ENCODE data around the gene PDS5B.
"Not testable (repeated sequence)": the region's sequence is repeated elsewhere in the genome, so short reads cannot be mapped to it uniquely, and the experiment has no call there.

The PDS5B gene

DNA sequence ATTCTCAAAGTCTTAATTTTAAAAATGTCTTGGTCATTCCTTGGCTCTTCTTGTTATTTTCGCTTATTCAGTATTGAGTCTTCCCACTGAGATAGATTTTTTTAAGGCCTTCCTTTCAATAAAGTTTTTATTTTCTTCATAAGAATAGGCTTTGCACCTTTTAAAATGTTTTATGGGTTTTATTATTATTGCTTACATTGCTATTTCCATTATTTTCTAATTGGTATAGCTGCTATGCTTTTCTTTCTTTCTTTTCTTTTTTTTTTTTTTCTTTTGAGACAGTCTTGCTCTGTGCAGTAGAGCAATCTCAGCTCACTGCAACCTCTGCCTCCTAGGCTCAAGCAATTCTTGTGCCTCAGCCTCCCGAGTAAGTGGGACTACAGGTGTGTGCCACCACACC is 195.7 kb downstream of the PDS5B start:
- H3K27me3 Mint-ChIP-seq, result no peaks in the 10 kb centered on the region
- H3K4me1 Mint-ChIP-seq, result no peaks in the 10 kb centered on the region
- peaks cover 23% of the 10 kb centered on the region for H3K36me3 Mint-ChIP-seq
- DNase-seq (ENCODE audit: low spot score in 2 of 2), result no peak
- peaks cover 6% of the 10 kb centered on the region for H3K9me3 Mint-ChIP-seq
- no peak overlapping the region for H3K4me3 Mint-ChIP-seq
- H3K27ac Mint-ChIP-seq, result no peak overlapping the region
- ATAC-seq (ENCODE audit: low read depth), result no peak

DNA sequence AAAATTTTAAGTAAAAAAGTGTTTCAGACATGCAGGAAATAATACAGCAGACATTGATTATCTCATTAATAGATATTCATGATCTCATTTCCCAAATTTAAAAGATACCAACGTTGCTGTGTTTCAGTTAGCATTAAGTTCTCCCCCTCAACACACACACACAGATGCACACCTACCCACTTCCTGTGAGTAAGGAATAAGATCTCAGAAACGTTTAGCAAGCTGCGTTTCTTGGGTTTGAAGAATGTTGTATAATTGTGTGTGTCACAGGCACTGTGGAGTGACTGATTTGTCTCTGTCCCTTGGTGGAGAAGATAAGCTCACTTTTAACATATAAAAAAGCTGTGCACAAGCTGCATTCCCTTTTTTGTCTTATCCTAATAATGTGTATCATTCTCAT is 196.8 kb downstream of the PDS5B start:
- ATAC-seq (ENCODE audit: low read depth), result no peak
- H3K4me1 Mint-ChIP-seq, result no peaks in the 10 kb centered on the region
- no peak overlapping the region for H3K27ac Mint-ChIP-seq
- H3K4me3 Mint-ChIP-seq, result no peak overlapping the region
- peaks cover 6% of the 10 kb centered on the region for H3K9me3 Mint-ChIP-seq
- H3K27me3 Mint-ChIP-seq, result no peaks in the 10 kb centered on the region
- no peak for DNase-seq (ENCODE audit: low spot score in 2 of 2)
- H3K36me3 Mint-ChIP-seq, result peaks cover 24% of the 10 kb centered on the region

DNA sequence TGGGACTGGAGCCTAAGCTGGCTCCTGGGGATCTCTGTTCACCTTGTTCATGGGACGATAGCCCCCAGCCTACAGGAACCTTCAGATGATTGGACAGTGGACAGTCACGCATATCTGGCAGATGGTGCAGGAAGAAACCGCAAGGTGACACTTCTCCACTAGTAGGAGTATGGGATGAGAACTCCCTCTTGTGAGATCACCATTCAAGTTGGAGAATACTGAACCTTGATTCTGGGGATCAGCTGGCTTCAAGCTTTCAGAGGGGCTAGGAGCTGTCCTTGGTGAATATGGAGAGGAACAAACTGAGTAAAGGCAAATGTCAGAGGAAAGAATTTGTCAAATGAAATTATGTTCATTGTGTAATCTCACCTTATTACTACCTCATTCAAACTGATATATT is 204.5 kb downstream of the PDS5B start:
- Mint-ChIP-seq H3K27me3 (no peaks in the 10 kb centered on the region), H3K9me3 (no peaks in the 10 kb centered on the region), H3K27ac (no peak overlapping the region), H3K36me3 (peaks cover 5% of the 10 kb centered on the region), H3K4me3 (no peak overlapping the region), H3K4me1 (peaks cover 17% of the 10 kb centered on the region)
- DNase-seq (ENCODE audit: low spot score in 2 of 2), result no peak
- ATAC-seq (ENCODE audit: low read depth), result no peak

GRCh38 chr13:32791545-32792172 is 205.4 kb downstream of the PDS5B start:
- Mint-ChIP-seq H3K27me3 (peaks cover 4% of the 10 kb centered on the region), H3K4me3 (no peak overlapping the region), H3K9me3 (no peaks in the 10 kb centered on the region), H3K27ac (peak overlapping the region; percentile 15), H3K36me3 (peaks cover 5% of the 10 kb centered on the region), H3K4me1 (peaks cover 17% of the 10 kb centered on the region)
- DNase-seq (ENCODE audit: low spot score in 2 of 2), result no peak
- peak; percentile 37 for ATAC-seq (ENCODE audit: low read depth)

DNA sequence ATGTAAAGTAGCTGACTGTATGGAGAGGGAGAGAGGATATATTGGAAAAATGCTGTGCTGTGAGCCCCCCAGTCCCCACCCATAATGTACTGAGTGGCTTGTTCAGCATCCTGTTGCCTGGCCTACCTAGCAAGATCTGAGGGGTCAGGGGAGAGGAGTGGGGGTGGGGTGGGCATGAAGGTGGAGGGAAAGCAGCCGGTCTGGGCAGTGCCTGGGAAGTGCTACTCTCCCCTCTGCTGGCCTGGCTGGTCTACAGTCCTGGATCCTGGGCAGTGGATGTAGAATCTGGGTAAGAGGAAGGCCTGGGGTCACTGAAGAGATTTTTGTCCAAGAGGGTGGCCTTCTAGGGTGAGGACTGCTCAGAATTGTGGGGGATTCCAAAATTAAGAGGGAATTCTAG is 210.5 kb downstream of the PDS5B start:
- Mint-ChIP-seq H3K27me3 (peaks cover 14% of the 10 kb centered on the region), H3K27ac (no peak overlapping the region), H3K4me1 (peaks cover 7% of the 10 kb centered on the region), H3K9me3 (peaks cover 2% of the 10 kb centered on the region), H3K4me3 (no peak overlapping the region), H3K36me3 (no peaks in the 10 kb centered on the region)
- ATAC-seq (ENCODE audit: low read depth), result no peak
- DNase-seq (ENCODE audit: low spot score in 2 of 2), result no peak

- Mint-ChIP-seq H3K36me3 (no peaks in the 10 kb centered on the region), H3K27me3 (peaks cover 16% of the 10 kb centered on the region), H3K4me3 (no peak overlapping the region), H3K9me3 (peaks cover 2% of the 10 kb centered on the region), H3K4me1 (peaks cover 3% of the 10 kb centered on the region), H3K27ac (no peak overlapping the region)
- no peak for DNase-seq (ENCODE audit: low spot score in 2 of 2)
- no peak for ATAC-seq (ENCODE audit: low read depth)
Observed at GRCh38 chr13:32802159-32802558, 215.9 kb downstream of the PDS5B start.

- Mint-ChIP-seq H3K27me3 (peaks cover 14% of the 10 kb centered on the region), H3K4me1 (peaks cover 3% of the 10 kb centered on the region), H3K27ac (no peak overlapping the region), H3K9me3 (no peaks in the 10 kb centered on the region), H3K4me3 (no peak overlapping the region), H3K36me3 (no peaks in the 10 kb centered on the region)
- DNase-seq (ENCODE audit: low spot score in 2 of 2) (no peak), ATAC-seq (ENCODE audit: low read depth) (no peak)
Observed at GRCh38 chr13:32804673-32805230, 218.5 kb downstream of the PDS5B start.

DNA sequence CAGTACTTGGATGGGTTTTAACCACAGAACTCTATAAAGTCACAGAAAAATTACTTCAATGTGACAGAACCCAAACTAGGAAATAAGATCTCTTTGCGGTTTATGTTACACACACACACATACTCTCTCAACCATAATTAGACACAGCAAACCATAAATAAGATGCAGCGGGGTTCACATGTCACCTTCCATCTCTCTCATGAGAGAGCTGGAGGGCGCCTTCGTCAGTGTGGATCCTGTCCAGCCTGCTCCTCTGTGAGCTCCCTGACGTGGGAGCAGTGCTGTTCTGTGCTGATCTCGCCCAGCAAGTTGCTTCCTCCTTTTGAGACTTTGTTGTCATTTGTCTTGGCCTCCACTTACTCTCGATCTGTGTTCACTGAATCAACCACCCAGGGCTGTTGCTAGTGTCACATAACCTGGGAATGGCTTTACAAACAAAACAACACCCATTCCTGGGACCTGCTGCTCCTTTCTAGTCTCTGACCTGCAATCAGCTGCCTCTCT is 225.1 kb downstream of the PDS5B start:
- Mint-ChIP-seq H3K27ac (no peak overlapping the region), H3K4me3 (no peak overlapping the region), H3K36me3 (no peaks in the 10 kb centered on the region), H3K9me3 (peaks cover 6% of the 10 kb centered on the region), H3K27me3 (peaks cover 8% of the 10 kb centered on the region), H3K4me1 (peaks cover 7% of the 10 kb centered on the region)
- DNase-seq (ENCODE audit: low spot score in 2 of 2), result no peak
- peak; percentile 53 for ATAC-seq (ENCODE audit: low read depth)

GRCh38 chr13:32821149-32821688 is 235.0 kb downstream of the PDS5B start:
- Mint-ChIP-seq H3K9me3 (peaks cover 1% of the 10 kb centered on the region), H3K27ac (no peak overlapping the region), H3K4me3 (no peak overlapping the region), H3K4me1 (no peaks in the 10 kb centered on the region), H3K27me3 (peaks cover 7% of the 10 kb centered on the region), H3K36me3 (no peaks in the 10 kb centered on the region)
- ATAC-seq (ENCODE audit: low read depth), result no peak
- DNase-seq (ENCODE audit: low spot score in 2 of 2), result no peak

- peaks cover 11% of the 10 kb centered on the region for H3K27me3 Mint-ChIP-seq
- no peaks in the 10 kb centered on the region for H3K9me3 Mint-ChIP-seq
- no peak overlapping the region for H3K4me3 Mint-ChIP-seq
- no peak for DNase-seq (ENCODE audit: low spot score in 2 of 2)
- no peaks in the 10 kb centered on the region for H3K4me1 Mint-ChIP-seq
- no peaks in the 10 kb centered on the region for H3K36me3 Mint-ChIP-seq
- no peak for ATAC-seq (ENCODE audit: low read depth)
- no peak overlapping the region for H3K27ac Mint-ChIP-seq
Observed at GRCh38 chr13:32822771-32823170, 236.5 kb downstream of the PDS5B start.

- Mint-ChIP-seq H3K27ac (no peak overlapping the region), H3K9me3 (no peaks in the 10 kb centered on the region), H3K27me3 (peaks cover 11% of the 10 kb centered on the region), H3K4me3 (no peak overlapping the region), H3K36me3 (no peaks in the 10 kb centered on the region), H3K4me1 (no peaks in the 10 kb centered on the region)
- no peak for ATAC-seq (ENCODE audit: low read depth)
- DNase-seq (ENCODE audit: low spot score in 2 of 2), result no peak
Observed at GRCh38 chr13:32823597-32823996, 237.3 kb downstream of the PDS5B start.

GRCh38 chr13:32824061-32824460 is 237.8 kb downstream of the PDS5B start:
- Mint-ChIP-seq H3K4me1 (no peaks in the 10 kb centered on the region), H3K27me3 (peaks cover 8% of the 10 kb centered on the region), H3K27ac (no peak overlapping the region)

DNA sequence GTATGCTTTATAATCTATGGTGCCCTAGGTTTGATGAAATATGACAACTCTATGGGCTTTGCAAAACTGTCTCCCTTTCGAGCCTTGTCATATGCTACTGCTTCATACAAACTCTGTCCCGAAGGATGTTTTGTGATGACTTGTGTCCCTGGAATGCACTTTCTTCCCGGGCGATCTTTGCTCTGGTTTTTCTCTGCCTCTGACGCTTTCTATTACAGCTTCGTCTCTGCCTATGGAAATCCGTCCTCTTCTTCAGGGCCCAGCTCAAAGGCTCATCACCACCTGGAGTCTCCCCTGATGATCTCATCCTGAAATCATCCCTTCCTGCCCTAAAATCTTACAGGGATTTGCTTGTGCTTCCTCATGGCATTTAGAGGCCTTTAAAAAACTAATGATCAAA is 238.4 kb downstream of the PDS5B start:
- Mint-ChIP-seq H3K4me3 (no peak overlapping the region), H3K4me1 (no peaks in the 10 kb centered on the region), H3K9me3 (no peaks in the 10 kb centered on the region), H3K36me3 (no peaks in the 10 kb centered on the region), H3K27ac (no peak overlapping the region), H3K27me3 (peaks cover 8% of the 10 kb centered on the region)
- DNase-seq (ENCODE audit: low spot score in 2 of 2), result no peak
- ATAC-seq (ENCODE audit: low read depth), result no peak

More at GRCh38 chr13:32824061-32824460, 237.8 kb downstream of the PDS5B start:
- Mint-ChIP-seq H3K36me3 (no peaks in the 10 kb centered on the region), H3K4me3 (no peak overlapping the region), H3K9me3 (no peaks in the 10 kb centered on the region)
- no peak for ATAC-seq (ENCODE audit: low read depth)
- DNase-seq (ENCODE audit: low spot score in 2 of 2), result no peak

GRCh38 chr13:32825481-32825880 is 239.2 kb downstream of the PDS5B start:
- Mint-ChIP-seq H3K27ac (no peak overlapping the region), H3K4me1 (no peaks in the 10 kb centered on the region), H3K27me3 (peaks cover 8% of the 10 kb centered on the region), H3K9me3 (no peaks in the 10 kb centered on the region), H3K4me3 (no peak overlapping the region), H3K36me3 (no peaks in the 10 kb centered on the region)
- ATAC-seq (ENCODE audit: low read depth) (no peak), DNase-seq (ENCODE audit: low spot score in 2 of 2) (no peak)

DNA sequence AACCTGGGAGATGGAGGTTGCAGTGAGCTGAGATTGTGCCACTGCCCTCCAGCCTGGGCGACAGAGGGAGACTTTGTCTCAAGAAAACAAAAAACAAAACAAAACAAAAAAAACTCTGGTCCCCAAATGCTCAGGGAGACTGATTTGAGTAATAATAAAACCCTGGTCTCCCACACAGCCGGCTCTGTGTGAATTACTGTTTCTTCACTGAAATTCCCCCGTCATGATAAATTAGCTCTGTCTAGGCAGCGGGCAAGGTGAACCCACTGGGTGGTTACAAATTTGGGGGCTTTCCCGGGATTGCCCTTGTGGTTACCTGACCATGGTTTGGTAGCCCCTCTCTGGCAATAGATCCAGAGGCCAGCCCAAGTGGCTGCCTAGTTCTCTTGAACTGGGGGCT is 240.1 kb downstream of the PDS5B start:
- H3K4me1 Mint-ChIP-seq; H3K4me3 Mint-ChIP-seq; ATAC-seq (ENCODE audit: low read depth); H3K9me3 Mint-ChIP-seq; H3K27ac Mint-ChIP-seq; H3K36me3 Mint-ChIP-seq; DNase-seq (ENCODE audit: low spot score in 2 of 2); H3K27me3 Mint-ChIP-seq: not testable (repeated sequence)
